Ectodermal cell (in vitro differentiated cells): ENCODE results near the gene KLHL15.

Experiments used
- H3K27ac ChIP-seq: 2 replicates; pipeline ENCODE4 v1.7.0; 2013; ENCODE audit warnings: mild to moderate bottlenecking, low read depth, low read length; ENCODE audit not compliant: insufficient read depth, poor library complexity, severe bottlenecking
- H3K27me3 ChIP-seq: 2 replicates; pipeline ENCODE4 v1.7.0; 2013; ENCODE audit warnings: mild to moderate bottlenecking, low read length; ENCODE audit not compliant: insufficient read depth, control insufficient read depth, poor library complexity, severe bottlenecking
- H3K36me3 ChIP-seq: one replicate; pipeline ENCODE4 v1.7.0; 2013; ENCODE audit warnings: low read length; ENCODE audit not compliant: control insufficient read depth, insufficient read depth
- H3K4me1 ChIP-seq: one replicate; pipeline ENCODE4 v1.7.0; 2013; ENCODE audit warnings: low read length; ENCODE audit not compliant: control insufficient read depth, insufficient read depth
- H3K4me3 ChIP-seq: 2 replicates; pipeline ENCODE4 v1.7.0; 2013; ENCODE audit warnings: low read depth, low read length, control low read depth; ENCODE audit not compliant: insufficient read depth
- H3K9me3 ChIP-seq: 2 replicates; pipeline ENCODE4 v1.7.0; 2013; ENCODE audit warnings: mild to moderate bottlenecking, low read length, moderate library complexity; ENCODE audit not compliant: control insufficient read depth
- whole genome bisulfite sequencing, 2 experiments: methylation state at CpG; one replicate each; pipeline ENCODE4 v1.1.7; 2013; ENCODE audit warnings: missing lambda C conversion rate in 2 of 2; 5-methylcytosine and 5-hydroxymethylcytosine counted together

Gene KLHL15

DNA sequence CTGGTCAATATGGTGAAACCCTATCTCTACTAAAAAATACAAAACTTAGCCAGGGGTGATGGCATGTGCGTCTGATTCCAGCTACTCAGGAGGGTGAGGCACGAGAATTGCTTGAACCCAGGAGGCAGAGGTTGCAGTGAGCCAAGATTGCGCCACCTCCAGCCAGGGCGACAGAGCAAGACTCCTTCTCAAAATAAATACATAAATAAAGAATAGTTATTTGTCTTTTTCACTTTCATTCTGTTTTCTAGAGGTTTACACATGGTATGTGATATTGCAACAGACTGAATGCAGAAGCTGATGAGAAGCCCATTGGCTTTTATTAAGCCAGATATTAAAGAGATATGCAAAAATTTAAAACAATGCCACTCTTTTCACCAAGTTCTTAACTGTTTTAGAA lies 8.2 kb downstream of the KLHL15 start:
- Histone ChIP-seq H3K36me3 (no peaks in the 10 kb centered on the region), H3K9me3 (no peaks in the 10 kb centered on the region), H3K27me3 (no peaks in the 10 kb centered on the region), H3K4me1 (no peaks in the 10 kb centered on the region), H3K27ac (no peak overlapping the region), H3K4me3 (no peak overlapping the region)
- WGBS, 2 experiments, result 97% methylated on average over 2 to 3 of the region's 4 CpGs

DNA sequence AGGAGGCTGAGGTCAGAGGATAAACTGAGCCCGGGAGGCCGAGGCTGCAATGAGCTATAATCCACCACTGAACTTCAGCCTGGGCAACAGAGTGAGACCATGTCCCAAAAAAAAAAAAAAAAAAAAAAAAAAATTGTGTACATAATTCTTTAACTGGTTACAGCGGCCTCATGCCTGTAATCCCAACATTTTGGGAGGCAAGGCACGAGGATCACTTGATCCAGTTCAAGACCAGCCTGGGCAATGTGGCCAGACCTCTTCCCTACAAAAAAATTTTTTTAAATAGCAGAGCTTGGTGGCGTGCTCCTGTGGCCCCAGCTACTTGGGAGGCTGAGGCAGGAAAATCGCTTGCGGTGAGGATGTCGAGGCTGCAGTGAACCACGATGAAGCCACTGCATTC lies 9.3 kb downstream of the KLHL15 start:
- 95 to 98% methylated on average over 9 of the region's 9 CpGs for WGBS, 2 experiments
- no peaks in the 10 kb centered on the region for H3K4me1 ChIP-seq

DNA sequence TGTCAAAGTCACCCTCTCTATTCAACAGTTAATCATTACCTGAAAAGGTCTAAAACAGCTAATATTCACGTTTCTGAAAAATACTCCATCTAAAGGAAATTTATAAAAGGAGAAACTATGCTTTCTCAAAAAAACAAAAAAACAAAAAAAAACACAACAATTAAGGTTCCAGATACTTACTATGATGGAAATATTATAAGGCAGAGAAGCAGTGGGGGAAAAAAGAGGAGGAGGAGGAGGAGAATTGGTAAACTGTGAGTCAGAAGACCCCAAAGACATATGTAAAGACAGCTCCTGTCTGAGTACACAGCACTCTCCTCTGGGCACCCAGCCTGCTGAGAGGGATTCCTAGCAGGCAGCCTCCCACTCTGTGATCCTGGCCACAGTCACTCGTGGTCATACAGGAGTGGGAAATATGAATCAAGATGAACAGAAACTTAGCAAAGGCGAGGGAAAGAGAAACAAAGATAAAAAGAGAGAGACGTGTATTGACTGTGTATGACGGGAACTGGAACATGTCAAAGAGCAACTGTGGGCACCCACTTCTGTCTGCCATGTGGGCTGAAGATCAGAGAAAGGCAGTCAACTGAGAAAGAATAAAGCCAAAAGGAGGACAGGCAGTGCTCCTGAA lies 12.5 kb downstream of the KLHL15 start:
- H3K27me3 ChIP-seq, result no peaks in the 10 kb centered on the region
- H3K4me1 ChIP-seq, result no peaks in the 10 kb centered on the region
- H3K9me3 ChIP-seq, result no peaks in the 10 kb centered on the region
- no peak overlapping the region for H3K4me3 ChIP-seq
- H3K27ac ChIP-seq, result no peak overlapping the region
- 89 to 90% methylated on average over 4 of the region's 5 CpGs for WGBS, 2 experiments
- no peaks in the 10 kb centered on the region for H3K36me3 ChIP-seq

More for the DNA sequence above, 9.3 kb downstream of the KLHL15 start:
- H3K27ac ChIP-seq, result no peak overlapping the region
- no peaks in the 10 kb centered on the region for H3K36me3 ChIP-seq
- H3K27me3 ChIP-seq, result no peaks in the 10 kb centered on the region
- no peak overlapping the region for H3K4me3 ChIP-seq
- H3K9me3 ChIP-seq, result no peaks in the 10 kb centered on the region

DNA sequence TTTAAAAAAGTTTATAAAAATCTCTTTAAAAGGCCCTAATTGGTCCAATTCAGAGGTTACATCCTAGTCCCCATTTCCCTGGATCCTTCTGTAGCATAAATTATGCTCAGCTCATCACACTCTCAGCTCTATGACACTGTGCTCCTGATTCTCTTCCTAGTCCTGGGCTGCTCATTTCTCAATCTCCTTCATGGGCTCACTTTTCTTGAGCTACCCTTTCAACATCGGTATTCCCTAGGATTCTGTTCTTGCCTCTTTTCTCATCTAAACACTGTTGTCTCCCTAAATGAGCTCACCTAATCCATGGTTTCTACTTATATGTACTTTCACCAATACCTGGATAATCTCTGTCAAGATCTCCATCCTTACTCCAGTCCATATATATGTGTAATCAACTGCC lies 14.7 kb downstream of the KLHL15 start:
- H3K36me3 ChIP-seq, result no peaks in the 10 kb centered on the region
- no peak overlapping the region for H3K4me3 ChIP-seq
- H3K27me3 ChIP-seq, result no peaks in the 10 kb centered on the region
- H3K9me3 ChIP-seq, result no peaks in the 10 kb centered on the region
- H3K27ac ChIP-seq, result no peak overlapping the region
- H3K4me1 ChIP-seq, result no peaks in the 10 kb centered on the region
- WGBS, 2 experiments, result 95 to 97% methylated on average over 1 of the region's 1 CpG

DNA sequence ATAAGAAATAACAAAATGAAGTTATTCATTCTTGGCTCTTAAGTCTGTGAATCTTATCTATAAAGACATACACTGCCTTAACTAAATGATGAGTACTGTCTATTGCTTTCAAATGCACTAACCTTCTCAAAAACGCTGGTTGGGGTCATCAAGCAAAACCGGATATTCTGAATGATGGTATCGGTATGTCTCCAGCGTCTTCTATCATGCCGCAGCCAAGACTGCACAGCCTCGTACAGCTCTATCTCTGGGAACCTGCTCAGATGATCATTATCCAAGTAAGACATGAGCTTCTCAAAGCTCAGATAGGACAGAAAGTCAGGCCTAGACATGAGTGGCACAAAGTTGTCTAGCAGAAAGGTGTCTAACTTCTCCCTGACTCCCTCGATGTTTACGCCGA lies 21.1 kb downstream of the KLHL15 start:
- Histone ChIP-seq H3K4me1 (no peaks in the 10 kb centered on the region), H3K27me3 (no peaks in the 10 kb centered on the region), H3K27ac (no peak overlapping the region), H3K36me3 (no peaks in the 10 kb centered on the region), H3K4me3 (no peak overlapping the region), H3K9me3 (no peaks in the 10 kb centered on the region)
- 95 to 98% methylated on average over 9 of the region's 9 CpGs for WGBS, 2 experiments

DNA sequence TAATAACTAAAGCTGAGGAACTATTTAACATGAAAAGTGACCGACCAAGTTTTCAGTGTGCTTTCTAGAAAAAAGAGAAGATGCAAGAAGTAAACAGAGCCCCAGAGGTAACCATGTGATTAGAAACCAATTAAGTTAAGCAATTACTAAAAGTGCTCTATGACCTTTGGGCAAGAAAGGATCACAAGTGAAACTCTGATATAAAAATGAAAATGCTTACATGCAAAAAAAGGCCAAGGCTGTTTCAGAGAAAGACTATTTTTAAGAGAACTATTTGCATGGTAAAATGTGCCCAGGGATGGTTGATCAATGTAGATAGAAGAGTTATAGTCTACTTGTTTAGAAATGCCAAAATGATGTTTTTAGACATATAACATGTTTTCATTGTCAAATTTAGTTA lies 22.0 kb downstream of the KLHL15 start:
- WGBS, 2 experiments, result 88 to 100% methylated on average over 1 of the region's 1 CpG
- H3K27ac ChIP-seq, result no peak overlapping the region
- H3K36me3 ChIP-seq, result no peaks in the 10 kb centered on the region

DNA sequence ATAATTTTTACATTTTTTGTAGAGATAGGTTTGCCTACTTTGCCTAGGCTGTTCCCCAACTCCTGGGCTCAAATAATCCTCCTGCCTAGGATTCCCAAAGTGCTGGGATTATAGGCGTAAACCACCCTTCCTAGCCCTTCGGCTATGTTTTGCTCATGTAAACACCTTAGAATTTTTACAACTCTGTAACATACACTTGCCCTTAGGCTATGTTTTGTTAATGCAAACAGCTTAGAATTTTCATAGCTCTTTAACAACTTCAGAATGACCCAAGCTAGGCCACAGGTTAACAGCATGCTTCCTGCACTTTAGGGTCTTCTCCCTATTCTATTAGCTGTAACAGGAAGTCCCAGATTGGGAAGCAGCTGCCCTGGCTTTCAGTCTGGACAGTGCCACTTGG lies 24.2 kb downstream of the KLHL15 start:
- H3K4me1 ChIP-seq, result no peaks in the 10 kb centered on the region
- H3K4me3 ChIP-seq, result no peak overlapping the region
- no peaks in the 10 kb centered on the region for H3K27me3 ChIP-seq
- H3K36me3 ChIP-seq, result no peaks in the 10 kb centered on the region
- no peak overlapping the region for H3K27ac ChIP-seq
- H3K9me3 ChIP-seq, result no peaks in the 10 kb centered on the region
- WGBS, 2 experiments, result 93 to 100% methylated on average over 2 of the region's 2 CpGs

More for the DNA sequence above, 22.0 kb downstream of the KLHL15 start:
- H3K9me3 ChIP-seq, result no peaks in the 10 kb centered on the region
- H3K27me3 ChIP-seq, result no peaks in the 10 kb centered on the region
- H3K4me1 ChIP-seq, result no peaks in the 10 kb centered on the region
- no peak overlapping the region for H3K4me3 ChIP-seq

DNA sequence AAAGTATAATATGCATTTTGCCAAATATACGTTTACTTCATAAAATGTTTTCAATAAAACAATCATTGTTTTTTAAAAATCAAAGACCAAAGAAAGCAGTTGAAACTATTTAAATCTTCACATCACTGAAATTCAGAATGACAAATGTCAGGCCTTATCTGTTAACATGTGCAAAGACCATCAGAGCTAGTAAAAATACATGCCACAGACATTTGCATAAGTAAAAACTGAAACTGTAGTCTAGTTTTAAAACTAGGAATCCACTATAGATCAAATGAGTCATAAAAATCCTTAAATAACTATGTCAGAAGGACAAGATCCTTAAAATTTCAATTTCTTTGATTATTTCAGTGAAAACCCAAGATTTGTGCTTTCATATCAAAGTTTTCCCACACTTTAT lies 24.8 kb downstream of the KLHL15 start:
- Histone ChIP-seq H3K27ac (no peak overlapping the region), H3K36me3 (no peaks in the 10 kb centered on the region), H3K27me3 (no peaks in the 10 kb centered on the region), H3K4me3 (no peak overlapping the region), H3K9me3 (no peaks in the 10 kb centered on the region), H3K4me1 (no peaks in the 10 kb centered on the region)
- WGBS, 2 experiments, result 100% methylated on average over 1 of the region's 1 CpG; no CpG with 5 or more reads in 1 of the 2 experiments

DNA sequence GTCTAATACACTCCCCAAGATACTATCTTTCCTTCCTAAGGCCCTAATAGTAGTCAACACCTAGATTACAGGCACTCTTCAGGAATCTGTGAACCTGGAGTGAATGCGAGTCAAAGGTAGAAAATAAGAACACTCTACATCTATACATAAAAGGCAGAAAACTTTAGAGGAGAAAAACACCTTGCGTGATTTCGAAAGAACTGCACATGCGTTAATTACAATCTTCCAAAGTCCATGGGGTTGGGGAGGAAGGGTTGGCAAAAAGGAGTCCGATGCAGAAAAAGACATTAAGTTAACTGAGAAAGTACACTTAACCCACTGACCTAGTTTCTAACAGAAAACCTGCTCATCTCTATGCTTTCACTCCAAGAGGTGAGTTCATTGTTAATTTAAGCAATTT lies 27.3 kb downstream of the KLHL15 start:
- Histone ChIP-seq H3K4me3 (no peak overlapping the region), H3K36me3 (no peaks in the 10 kb centered on the region), H3K27ac (no peak overlapping the region), H3K4me1 (no peaks in the 10 kb centered on the region), H3K9me3 (no peaks in the 10 kb centered on the region), H3K27me3 (no peaks in the 10 kb centered on the region)
- 100% methylated on average over 5 of the region's 5 CpGs; no CpG with 5 or more reads in 1 of the 2 experiments for WGBS, 2 experiments

DNA sequence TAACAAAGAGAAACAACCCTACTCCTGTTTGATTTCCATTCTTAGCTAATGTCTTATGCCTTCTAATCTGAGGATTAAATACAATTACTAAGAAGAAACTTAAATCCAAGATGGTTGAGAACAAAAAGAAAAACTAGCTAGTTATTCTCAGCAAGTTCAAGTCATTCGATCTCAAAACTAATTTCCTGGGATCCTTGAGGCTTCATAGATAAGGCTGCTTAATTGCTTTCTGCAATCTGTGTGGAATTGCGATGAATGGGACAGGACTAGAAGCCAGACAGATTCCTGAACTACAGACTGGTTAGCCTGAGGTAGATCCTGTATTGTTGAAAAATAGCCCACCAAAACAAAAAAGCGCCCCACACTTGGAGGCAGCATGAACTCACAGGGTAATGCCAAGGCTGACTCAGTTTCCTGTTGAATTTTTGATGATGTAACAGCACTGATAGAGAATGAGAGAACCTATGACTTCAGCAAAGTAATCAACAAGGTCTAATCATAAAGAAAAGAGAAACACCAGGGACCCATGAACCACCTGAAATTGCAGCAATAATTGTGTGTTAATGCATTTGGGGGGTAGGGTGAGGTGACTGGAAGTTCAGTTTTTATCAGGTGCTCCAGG lies 33.9 kb downstream of the KLHL15 start:
- Histone ChIP-seq H3K4me1 (no peaks in the 10 kb centered on the region), H3K27ac (no peak overlapping the region), H3K9me3 (no peaks in the 10 kb centered on the region), H3K27me3 (no peaks in the 10 kb centered on the region), H3K4me3 (no peak overlapping the region), H3K36me3 (peaks cover 7% of the 10 kb centered on the region)
- 91 to 97% methylated on average over 3 of the region's 3 CpGs for WGBS, 2 experiments
